Heart left ventricle (tissue), 16 donors: ENCODE data around the gene SMYD5. TPM values are rescaled to one million over a fixed set of nuclear protein-coding genes. Genes with fewer than 3 reads are reported as not detected.

ENCODE experiments used
- ATAC-seq, 4 donors: fragments of 200-7000 bp; cut with Tn5 transposase; one replicate each; pipeline ENCODE4 v1.9.1; 2020 to 2022; ENCODE audit warnings: moderate library complexity in 4 of 4, mild to moderate bottlenecking in 3 of 4, moderate number of reproducible peaks in 1 of 4
- DNase-seq, 5 donors: peaks; one replicate each; pipeline ENCODE4 v3.0.0-alpha.2; 2020
- H3K27ac ChIP-seq, 12 donors: fragments of 200-600 bp; sonication (generic) in 4 of 12; one replicate each; pipeline versions ENCODE4 v1.5.0 to v1.8.0; 2016 to 2022; ENCODE audit warnings: mild to moderate bottlenecking in 2 of 12
- H3K27me3 ChIP-seq, 9 donors: fragments of 200-600 bp; sonication (generic) in 2 of 9; one replicate each; pipeline versions ENCODE4 v1.5.1 to v1.8.0; 2016 to 2022; ENCODE audit warnings: mild to moderate bottlenecking in 3 of 9
- H3K36me3 ChIP-seq, 9 donors: fragments of 200-600 bp; sonication (generic) in 2 of 9; one replicate each; pipeline versions ENCODE4 v1.5.0 to v1.8.0; 2018 to 2022; ENCODE audit warnings: mild to moderate bottlenecking in 2 of 9
- H3K4me1 ChIP-seq, 12 donors: fragments of 200-600 bp; sonication (generic) in 4 of 12; one replicate each; pipeline versions ENCODE4 v1.5.0 to v1.8.0; 2016 to 2022; ENCODE audit warnings: mild to moderate bottlenecking in 3 of 12
- H3K4me3 ChIP-seq, 12 donors: fragments of 200-600 bp; sonication (generic) in 4 of 12; one replicate each; pipeline versions ENCODE4 v1.5.0 to v1.8.0; 2017 to 2022; ENCODE audit warnings: mild to moderate bottlenecking in 9 of 12, moderate library complexity in 4 of 12
- H3K9me3 ChIP-seq, 12 donors: fragments of 200-600 bp; sonication (generic) in 4 of 12; one replicate each; pipeline versions ENCODE4 v1.5.0 to v1.8.0; 2016 to 2022; ENCODE audit warnings: mild to moderate bottlenecking in 1 of 12
- POLR2A ChIP-seq, 2 donors: fragments of 450-650 bp; IDR thresholded peaks; one replicate each; pipeline ENCODE4 v1.6.1; 2017; ENCODE audit warnings: antibody characterized with exemption in 2 of 2, mild to moderate bottlenecking in 2 of 2, moderate library complexity in 2 of 2
- whole genome bisulfite sequencing, 4 donors: extraction: QIAGEN DNeasy Blood & Tissue Kit in 2 of 4; methylation state at CpG; one replicate each; pipeline versions ENCODE4 v1.1.5 to v1.1.7; 2013 to 2018; 5-methylcytosine and 5-hydroxymethylcytosine counted together
- intact Hi-C, 10 donors: fragments of 100-400 bp; cut with DNase I; formaldehyde crosslinking; loops; one replicate each; pipeline versions ENCODE4 v1.11.1 to v1.14.2; 2022
- polyA plus RNA-seq, 2 donors: library from polyadenylated mRNA; stranded (reverse); fragments of 200-250 nt; gene quantifications; one replicate each; pipeline ENCODE4 v1.2.3, GENCODE V29; 2013
- total RNA-seq, 9 donors: library from RNA; depleted of rRNA in 2 of 9; stranded (reverse); fragments of >200 nt in 2 of 9; fragmentation: NEBNext Ultra II Directional in 3 of 9; extraction: Animal tissue kit (Norgen Biotek cat#: 25700) in 3 of 9; gene quantifications; one replicate each; pipeline versions ENCODE4 v1.1.0 to v1.2.4, GENCODE V29; 2016 to 2023
- TF ChIP-seq, protein P1 (sequence below), 12 donors: fragments of 200-600 bp; sonication (generic) in 4 of 12; IDR thresholded peaks; one replicate each; pipeline versions ENCODE4 v1.5.0 to v1.8.0; 2018 to 2022; ENCODE audit warnings: antibody characterized with exemption in 12 of 12, mild to moderate bottlenecking in 5 of 12
- donor health status: ischemic (EF 13 %, LVEDD 7.1; RV severe dilation, severe dysfunction).
- donor health status: healthy with polysubstance abuse.
- donor health status: DM: no; HTN: yes; CAD: no.
- donor health status: DM: no; HTN: no; CAD: no.
- donor health status: ischemic (EF 25% LVEDD 6.9; RV normal size, moderate dysfunction).
- donor health status: ischemic (EF 25% LVEDD 5.7; RV mildly dilated, moderate dysfunction).
- donor health status: healthy.
- donor health status: DM: yes; HTN: yes; CAD: no.
- donor health status: ischemic (EF 35%, LVEDD 5.7; RV mildly dilated, moderate dysfunction).
- donor health status: nonischemic (EF 11% LVEDD 7.7; RV severe dilation, severe dysfunction).
- donor health status: DM: yes; HTN: yes; CAD: no.
- donor health status: PGD.
- donor health status: ischemic (EF 29% LVEDD 5.4; RV normal size, mild dysfunction).
- donor health status: nonischemic (EF 23%, LVEDD 6.1; RV moderate dilation, normal function).

The SMYD5 gene
- total and polyA plus RNA-seq, 11 donors: 14.0 to 29.2 (median 20.0) TPM

DNA sequence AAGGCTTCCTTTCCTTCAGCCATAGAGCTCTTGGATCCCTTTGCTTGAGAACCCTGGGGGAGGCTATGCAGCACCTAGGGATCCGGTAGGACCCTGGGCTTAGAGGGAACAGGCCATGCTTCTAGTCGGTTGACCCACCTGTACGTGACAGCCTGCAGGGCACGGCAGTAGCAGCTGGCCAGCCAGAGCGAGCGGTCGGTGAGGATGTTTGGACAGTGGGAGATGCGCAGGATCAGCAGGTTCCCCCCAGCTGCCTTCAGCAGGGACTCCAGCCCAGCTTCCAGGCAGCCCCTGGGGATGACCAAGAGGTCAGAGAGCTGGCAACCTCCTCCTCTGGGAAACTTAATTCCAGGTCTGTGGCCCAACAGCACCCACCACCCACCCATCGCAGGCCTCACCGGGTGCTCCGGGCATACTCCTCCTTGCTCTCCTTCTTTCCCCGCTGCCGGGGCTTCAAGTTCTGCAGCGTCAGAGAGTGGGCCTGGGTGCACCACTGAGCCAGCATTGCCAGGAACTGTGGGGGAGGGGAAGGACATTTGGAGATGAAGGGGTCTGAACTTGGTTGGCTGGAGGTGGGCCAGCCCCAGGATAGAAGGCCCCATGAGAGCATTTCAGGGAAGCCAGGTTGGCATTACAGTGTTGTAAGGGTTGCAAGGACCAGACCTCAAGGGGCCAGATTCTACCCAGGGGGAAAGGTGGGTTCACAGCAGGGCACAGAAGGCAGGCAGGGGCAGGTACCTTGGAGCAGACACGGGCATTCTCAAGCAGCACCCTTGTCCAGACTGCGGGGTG is 49.7 kb downstream of the SMYD5 start:
- Histone ChIP-seq H3K9me3 (no peaks in the 10 kb centered on the region), H3K27ac (no peak overlapping the region), H3K4me1 (peaks cover 0 to 5% (median 1%) of the 10 kb centered on the region in 12 donors), H3K27me3 (peaks cover 6 to 36% (median 27%) of the 10 kb centered on the region in 9 donors), H3K4me3 (no peak overlapping the region), H3K36me3 (no peaks in the 10 kb centered on the region)
- DNase-seq: no peak
- 91 to 94% (median 93%) methylated on average over 15 to 16 of the region's 16 CpGs for WGBS, 4 donors
- no peak for ATAC-seq
- TF ChIP-seq POLR2A (IDR thresholded peaks at IDR 0.05): no peak
- TF ChIP-seq, protein P1, sequence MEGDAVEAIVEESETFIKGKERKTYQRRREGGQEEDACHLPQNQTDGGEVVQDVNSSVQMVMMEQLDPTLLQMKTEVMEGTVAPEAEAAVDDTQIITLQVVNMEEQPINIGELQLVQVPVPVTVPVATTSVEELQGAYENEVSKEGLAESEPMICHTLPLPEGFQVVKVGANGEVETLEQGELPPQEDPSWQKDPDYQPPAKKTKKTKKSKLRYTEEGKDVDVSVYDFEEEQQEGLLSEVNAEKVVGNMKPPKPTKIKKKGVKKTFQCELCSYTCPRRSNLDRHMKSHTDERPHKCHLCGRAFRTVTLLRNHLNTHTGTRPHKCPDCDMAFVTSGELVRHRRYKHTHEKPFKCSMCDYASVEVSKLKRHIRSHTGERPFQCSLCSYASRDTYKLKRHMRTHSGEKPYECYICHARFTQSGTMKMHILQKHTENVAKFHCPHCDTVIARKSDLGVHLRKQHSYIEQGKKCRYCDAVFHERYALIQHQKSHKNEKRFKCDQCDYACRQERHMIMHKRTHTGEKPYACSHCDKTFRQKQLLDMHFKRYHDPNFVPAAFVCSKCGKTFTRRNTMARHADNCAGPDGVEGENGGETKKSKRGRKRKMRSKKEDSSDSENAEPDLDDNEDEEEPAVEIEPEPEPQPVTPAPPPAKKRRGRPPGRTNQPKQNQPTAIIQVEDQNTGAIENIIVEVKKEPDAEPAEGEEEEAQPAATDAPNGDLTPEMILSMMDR (IDR thresholded peaks at IDR 0.05): no peak
- intact Hi-C loops: no loop called here

DNA sequence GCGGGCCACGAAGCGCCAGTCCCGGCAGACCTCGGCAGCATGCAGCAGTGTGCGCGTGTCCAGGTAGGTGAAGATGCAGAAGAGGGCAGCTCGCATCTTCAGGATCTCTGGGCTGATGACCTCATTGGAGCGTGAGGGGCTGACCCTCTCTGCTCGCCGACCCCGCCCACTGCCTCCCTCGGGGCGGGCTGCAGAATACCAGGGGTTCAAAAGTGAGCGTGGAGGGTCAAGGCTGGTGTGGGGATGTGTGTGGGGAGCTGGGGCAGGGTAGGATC is 50.2 kb downstream of the SMYD5 start:
- H3K27ac ChIP-seq: no peak overlapping the region
- DNase-seq: no peak
- ATAC-seq: no peak
- H3K9me3 ChIP-seq: no peaks in the 10 kb centered on the region
- peaks cover 0 to 9% (median 3%) of the 10 kb centered on the region in 12 donors for H3K4me1 ChIP-seq
- H3K4me3 ChIP-seq: no peak overlapping the region
- no peaks in the 10 kb centered on the region for H3K36me3 ChIP-seq
- TF ChIP-seq, protein P1 (IDR thresholded peaks at IDR 0.05): no peak
- TF ChIP-seq POLR2A (IDR thresholded peaks at IDR 0.05): no peak
- peaks cover 10 to 42% (median 31%) of the 10 kb centered on the region in 9 donors for H3K27me3 ChIP-seq
- WGBS, 4 donors: 82 to 91% (median 87%) methylated on average over 6 to 15 of the region's 15 CpGs
- intact Hi-C loops: no loop called here

DNA sequence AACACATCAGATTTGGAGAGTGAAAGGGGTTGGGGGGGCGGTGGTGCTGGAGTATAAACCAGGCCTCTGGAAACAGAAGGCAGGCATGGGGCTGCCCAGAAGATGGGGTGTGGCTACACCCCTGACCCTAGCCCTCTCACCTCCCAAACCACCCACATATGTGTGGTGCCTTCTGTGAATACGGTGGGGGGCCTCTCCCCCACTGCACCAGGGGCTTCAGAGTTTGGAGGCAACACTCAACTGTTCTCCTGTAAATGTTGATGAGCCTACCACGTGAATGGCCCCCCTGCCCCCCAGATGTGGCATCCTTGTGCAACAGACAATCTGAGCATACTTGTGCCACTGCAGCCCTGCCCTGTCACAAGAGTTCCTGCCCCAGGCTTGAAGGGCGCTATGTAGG is 50.7 kb downstream of the SMYD5 start:
- Histone ChIP-seq H3K27me3 (peaks cover 10 to 47% (median 33%) of the 10 kb centered on the region in 9 donors), H3K4me1 (peaks cover 0 to 14% (median 3%) of the 10 kb centered on the region in 12 donors), H3K9me3 (no peaks in the 10 kb centered on the region), H3K36me3 (no peaks in the 10 kb centered on the region), H3K4me3 (no peak overlapping the region), H3K27ac (no peak overlapping the region)
- intact Hi-C loops: no loop called here
- ATAC-seq (no peak), DNase-seq (no peak)
- TF ChIP-seq POLR2A (IDR thresholded peaks at IDR 0.05): no peak
- TF ChIP-seq, protein P1 (IDR thresholded peaks at IDR 0.05): no peak
- 81 to 88% (median 87%) methylated on average over 2 to 4 of the region's 4 CpGs for WGBS, 4 donors

DNA sequence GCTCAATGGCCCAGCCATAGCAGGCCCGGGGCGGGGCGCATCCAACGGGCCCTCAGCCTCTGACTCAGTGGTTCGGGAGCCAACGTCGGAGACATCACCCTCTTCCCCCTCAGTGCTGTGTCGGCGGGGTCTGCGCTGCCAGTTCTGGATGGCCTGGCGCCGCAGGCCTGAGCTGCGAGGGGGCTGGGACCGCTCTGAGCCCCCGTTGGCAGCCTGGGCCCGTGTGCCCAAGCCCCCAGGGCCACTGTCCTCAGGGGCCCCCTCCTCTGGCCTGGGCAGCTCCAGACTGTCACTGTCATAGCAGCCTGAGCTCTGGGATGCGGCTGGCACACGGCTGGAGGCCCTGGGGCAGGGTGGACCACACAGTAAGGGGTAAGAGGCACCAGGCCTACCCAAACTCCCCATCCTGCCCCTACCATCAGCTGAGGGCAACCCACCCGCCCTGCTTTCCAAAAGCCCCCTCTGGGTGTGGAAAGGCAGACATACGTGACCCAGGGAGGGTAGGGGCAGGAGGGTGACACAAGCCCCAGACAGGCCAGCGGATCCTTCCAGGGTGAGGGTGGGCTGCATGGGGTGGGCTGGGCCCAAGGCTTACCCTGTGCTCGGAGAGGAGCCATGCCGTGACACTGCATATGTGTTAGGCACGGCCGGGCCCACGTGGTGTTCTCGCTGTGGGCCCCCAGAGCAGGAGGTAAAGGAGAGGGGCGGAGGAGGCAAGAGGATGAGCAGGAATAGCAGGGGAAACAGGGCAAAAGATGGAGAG is 51.4 kb downstream of the SMYD5 start:
- TF ChIP-seq, protein P1 (IDR thresholded peaks at IDR 0.05): no peak
- DNase-seq: no peak
- whole genome bisulfite sequencing, 4 donors: 83 to 90% (median 87%) methylated on average over 12 to 28 of the region's 28 CpGs
- H3K9me3 ChIP-seq: no peaks in the 10 kb centered on the region
- no peak for ATAC-seq
- H3K36me3 ChIP-seq: no peaks in the 10 kb centered on the region
- peaks cover 10 to 50% (median 33%) of the 10 kb centered on the region in 9 donors for H3K27me3 ChIP-seq
- intact Hi-C loops: no loop called here
- no peak overlapping the region for H3K4me3 ChIP-seq
- H3K4me1 ChIP-seq: peaks cover 0 to 14% (median 3%) of the 10 kb centered on the region in 12 donors
- no peak overlapping the region for H3K27ac ChIP-seq
